ENCODE measurements around the gene ACTA1.

Gene ACTA1

GRCh38 chr1:229437443-229437842 lies 3.5 kb upstream of the ACTA1 start:
- Histone ChIP-seq H3K36me3 (ENCODE audit: control insufficient read depth, insufficient read depth, low read length) (no peaks in the 10 kb centered on the region), H3K4me1 (ENCODE audit: control insufficient read depth, insufficient read depth, low read length) (no peaks in the 10 kb centered on the region), H3K9me3 (ENCODE audit: control insufficient read depth, insufficient read depth, low read length) (no peaks in the 10 kb centered on the region), H3K27me3 (ENCODE audit: control insufficient read depth, insufficient read depth, low read length) (peaks cover 18% of the 10 kb centered on the region), H3K4me3 (ENCODE audit: low read depth, low read length) (no peak overlapping the region), H3K9ac (ENCODE audit: low read depth, low read length) (no peak overlapping the region)

- Histone ChIP-seq H3K36me3 (ENCODE audit: control insufficient read depth, insufficient read depth, low read length) (no peaks in the 10 kb centered on the region), H3K9ac (ENCODE audit: low read depth, low read length) (no peak overlapping the region), H3K4me3 (ENCODE audit: low read depth, low read length) (no peak overlapping the region), H3K9me3 (ENCODE audit: control insufficient read depth, insufficient read depth, low read length) (no peaks in the 10 kb centered on the region), H3K4me1 (ENCODE audit: control insufficient read depth, insufficient read depth, low read length) (no peaks in the 10 kb centered on the region), H3K27me3 (ENCODE audit: control insufficient read depth, insufficient read depth, low read length) (peaks cover 21% of the 10 kb centered on the region)
Measured at GRCh38 chr1:229436201-229436600, 2.3 kb upstream of the ACTA1 start.

- Histone ChIP-seq H3K9me3 (ENCODE audit: control insufficient read depth, insufficient read depth, low read length) (no peaks in the 10 kb centered on the region), H3K4me1 (ENCODE audit: control insufficient read depth, insufficient read depth, low read length) (no peaks in the 10 kb centered on the region), H3K27me3 (ENCODE audit: control insufficient read depth, insufficient read depth, low read length) (peaks cover 24% of the 10 kb centered on the region), H3K9ac (ENCODE audit: low read depth, low read length) (no peak overlapping the region), H3K4me3 (ENCODE audit: low read depth, low read length) (peak overlapping the region; percentile 66), H3K36me3 (ENCODE audit: control insufficient read depth, insufficient read depth, low read length) (no peaks in the 10 kb centered on the region)
Measured at GRCh38 chr1:229434641-229435051, 752 bp upstream of the ACTA1 start.

GRCh38 chr1:229433364-229434004 lies 410 bp downstream of the ACTA1 start:
- no peak overlapping the region for H3K9ac ChIP-seq (ENCODE audit: low read depth, low read length)
- H3K36me3 ChIP-seq (ENCODE audit: control insufficient read depth, insufficient read depth, low read length) = no peaks in the 10 kb centered on the region
- H3K9me3 ChIP-seq (ENCODE audit: control insufficient read depth, insufficient read depth, low read length) = no peaks in the 10 kb centered on the region
- H3K4me3 ChIP-seq (ENCODE audit: low read depth, low read length) = peak overlapping the region; percentile 66
- peaks cover 24% of the 10 kb centered on the region for H3K27me3 ChIP-seq (ENCODE audit: control insufficient read depth, insufficient read depth, low read length)
- H3K4me1 ChIP-seq (ENCODE audit: control insufficient read depth, insufficient read depth, low read length) = no peaks in the 10 kb centered on the region

GRCh38 chr1:229432905-229433304 lies 989 bp downstream of the ACTA1 start:
- H3K4me1 ChIP-seq (ENCODE audit: control insufficient read depth, insufficient read depth, low read length) = no peaks in the 10 kb centered on the region
- H3K36me3 ChIP-seq (ENCODE audit: control insufficient read depth, insufficient read depth, low read length) = no peaks in the 10 kb centered on the region
- H3K9me3 ChIP-seq (ENCODE audit: control insufficient read depth, insufficient read depth, low read length) = no peaks in the 10 kb centered on the region
- no peak overlapping the region for H3K4me3 ChIP-seq (ENCODE audit: low read depth, low read length)
- peaks cover 24% of the 10 kb centered on the region for H3K27me3 ChIP-seq (ENCODE audit: control insufficient read depth, insufficient read depth, low read length)
- no peak overlapping the region for H3K9ac ChIP-seq (ENCODE audit: low read depth, low read length)

DNA sequence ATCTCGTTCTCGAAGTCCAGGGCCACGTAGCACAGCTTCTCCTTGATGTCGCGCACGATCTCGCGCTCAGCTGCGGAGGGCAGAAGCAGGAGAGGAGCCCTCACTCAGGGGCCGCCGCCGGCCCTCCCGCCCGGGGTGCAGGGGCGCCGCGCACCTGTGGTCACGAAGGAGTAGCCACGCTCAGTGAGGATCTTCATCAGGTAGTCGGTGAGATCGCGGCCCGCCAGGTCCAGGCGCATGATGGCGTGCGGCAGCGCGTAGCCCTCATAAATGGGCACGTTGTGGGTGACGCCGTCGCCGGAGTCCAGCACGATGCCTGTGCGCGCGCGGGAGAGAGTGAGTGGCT lies 1.8 kb downstream of the ACTA1 start:
- no peaks in the 10 kb centered on the region for H3K36me3 ChIP-seq (ENCODE audit: control insufficient read depth, insufficient read depth, low read length)
- no peak overlapping the region for H3K9ac ChIP-seq (ENCODE audit: low read depth, low read length)
- no peaks in the 10 kb centered on the region for H3K9me3 ChIP-seq (ENCODE audit: control insufficient read depth, insufficient read depth, low read length)
- H3K4me3 ChIP-seq (ENCODE audit: low read depth, low read length) = no peak overlapping the region
- no peaks in the 10 kb centered on the region for H3K4me1 ChIP-seq (ENCODE audit: control insufficient read depth, insufficient read depth, low read length)
- H3K27me3 ChIP-seq (ENCODE audit: control insufficient read depth, insufficient read depth, low read length) = peaks cover 24% of the 10 kb centered on the region

- H3K36me3 ChIP-seq (ENCODE audit: control insufficient read depth, insufficient read depth, low read length) = no peaks in the 10 kb centered on the region
- H3K9me3 ChIP-seq (ENCODE audit: control insufficient read depth, insufficient read depth, low read length) = no peaks in the 10 kb centered on the region
- peak overlapping the region; percentile 37 for H3K4me3 ChIP-seq (ENCODE audit: low read depth, low read length)
- no peak overlapping the region for H3K9ac ChIP-seq (ENCODE audit: low read depth, low read length)
- H3K4me1 ChIP-seq (ENCODE audit: control insufficient read depth, insufficient read depth, low read length) = no peaks in the 10 kb centered on the region
- H3K27me3 ChIP-seq (ENCODE audit: control insufficient read depth, insufficient read depth, low read length) = peaks cover 24% of the 10 kb centered on the region
Measured at GRCh38 chr1:229431284-229432115, 2.4 kb downstream of the ACTA1 start.

GRCh38 chr1:229430761-229431283 lies 3.1 kb downstream of the ACTA1 start:
- Histone ChIP-seq H3K4me3 (ENCODE audit: low read depth, low read length) (peak overlapping the region; percentile 37), H3K36me3 (ENCODE audit: control insufficient read depth, insufficient read depth, low read length) (no peaks in the 10 kb centered on the region), H3K9me3 (ENCODE audit: control insufficient read depth, insufficient read depth, low read length) (no peaks in the 10 kb centered on the region), H3K27me3 (ENCODE audit: control insufficient read depth, insufficient read depth, low read length) (peaks cover 24% of the 10 kb centered on the region), H3K4me1 (ENCODE audit: control insufficient read depth, insufficient read depth, low read length) (no peaks in the 10 kb centered on the region), H3K9ac (ENCODE audit: low read depth, low read length) (no peak overlapping the region)

GRCh38 chr1:229428256-229428655 lies 5.6 kb downstream of the ACTA1 start:
- H3K27me3 ChIP-seq (ENCODE audit: control insufficient read depth, insufficient read depth, low read length) = peaks cover 10% of the 10 kb centered on the region
- H3K36me3 ChIP-seq (ENCODE audit: control insufficient read depth, insufficient read depth, low read length) = no peaks in the 10 kb centered on the region
- H3K4me1 ChIP-seq (ENCODE audit: control insufficient read depth, insufficient read depth, low read length) = no peaks in the 10 kb centered on the region
- no peaks in the 10 kb centered on the region for H3K9me3 ChIP-seq (ENCODE audit: control insufficient read depth, insufficient read depth, low read length)
- H3K9ac ChIP-seq (ENCODE audit: low read depth, low read length) = no peak overlapping the region
- H3K4me3 ChIP-seq (ENCODE audit: low read depth, low read length) = no peak overlapping the region

- peaks cover 8% of the 10 kb centered on the region for H3K27me3 ChIP-seq (ENCODE audit: control insufficient read depth, insufficient read depth, low read length)
- no peaks in the 10 kb centered on the region for H3K9me3 ChIP-seq (ENCODE audit: control insufficient read depth, insufficient read depth, low read length)
- no peaks in the 10 kb centered on the region for H3K4me1 ChIP-seq (ENCODE audit: control insufficient read depth, insufficient read depth, low read length)
- no peak overlapping the region for H3K4me3 ChIP-seq (ENCODE audit: low read depth, low read length)
- no peak overlapping the region for H3K9ac ChIP-seq (ENCODE audit: low read depth, low read length)
- H3K36me3 ChIP-seq (ENCODE audit: control insufficient read depth, insufficient read depth, low read length) = no peaks in the 10 kb centered on the region
Measured at GRCh38 chr1:229427572-229427971, 6.3 kb downstream of the ACTA1 start.

DNA sequence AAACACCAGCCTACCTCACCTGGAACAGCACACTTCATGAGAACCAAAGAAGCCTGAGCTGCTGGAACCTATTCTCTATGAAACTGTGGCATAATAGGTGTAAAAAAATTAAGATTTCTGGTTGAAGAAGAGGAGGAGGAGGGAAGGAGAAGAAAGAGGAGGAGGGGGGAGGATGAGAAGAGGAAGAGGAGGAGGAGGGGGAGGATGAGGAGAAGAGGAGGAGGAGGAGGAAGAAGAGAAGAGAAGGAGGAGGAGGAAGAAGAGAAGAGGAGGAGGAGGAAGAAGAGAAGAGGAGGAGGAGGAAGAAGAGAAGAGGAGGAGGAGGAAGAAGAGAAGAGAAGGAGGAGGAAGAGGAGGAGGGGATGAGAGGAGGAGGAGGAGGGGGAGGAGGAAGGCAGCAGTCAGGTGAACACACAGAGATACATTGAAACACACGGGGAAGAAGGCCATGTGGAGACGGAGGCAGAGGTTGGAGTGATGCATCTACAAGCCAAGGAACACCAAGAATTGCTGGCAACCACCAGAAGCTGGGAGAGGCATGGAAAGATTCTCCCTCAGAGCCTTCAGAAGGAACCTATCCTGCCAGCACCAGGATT lies 8.2 kb downstream of the ACTA1 start:
- no peaks in the 10 kb centered on the region for H3K27me3 ChIP-seq (ENCODE audit: control insufficient read depth, insufficient read depth, low read length)
- H3K36me3 ChIP-seq (ENCODE audit: control insufficient read depth, insufficient read depth, low read length) = no peaks in the 10 kb centered on the region
- H3K4me3 ChIP-seq (ENCODE audit: low read depth, low read length) = no peak overlapping the region
- H3K4me1 ChIP-seq (ENCODE audit: control insufficient read depth, insufficient read depth, low read length) = no peaks in the 10 kb centered on the region
- H3K9ac ChIP-seq (ENCODE audit: low read depth, low read length) = no peak overlapping the region
- H3K9me3 ChIP-seq (ENCODE audit: control insufficient read depth, insufficient read depth, low read length) = no peaks in the 10 kb centered on the region

- Histone ChIP-seq H3K36me3 (ENCODE audit: control insufficient read depth, insufficient read depth, low read length) (no peaks in the 10 kb centered on the region), H3K9ac (ENCODE audit: low read depth, low read length) (no peak overlapping the region), H3K4me1 (ENCODE audit: control insufficient read depth, insufficient read depth, low read length) (no peaks in the 10 kb centered on the region), H3K9me3 (ENCODE audit: control insufficient read depth, insufficient read depth, low read length) (no peaks in the 10 kb centered on the region), H3K4me3 (ENCODE audit: low read depth, low read length) (no peak overlapping the region), H3K27me3 (ENCODE audit: control insufficient read depth, insufficient read depth, low read length) (no peaks in the 10 kb centered on the region)
Measured at GRCh38 chr1:229420765-229421164, 13.1 kb downstream of the ACTA1 start.
